Neural cell (in vitro differentiated cells): ENCODE measurements around the gene ZNF805. TPM values are rescaled to one million over a fixed set of nuclear protein-coding genes. Genes with fewer than 3 reads are reported as not detected.
"Not testable (repeated sequence)": the region's sequence is repeated elsewhere in the genome, so short reads cannot be mapped to it uniquely, and the experiment has no call there.

Experiments
- H2AFZ ChIP-seq: fragments of 200-600, 300-800 bp; sonication (generic), shearing (Covaris generic); 2 replicates; pipeline ENCODE4 v1.6.0; 2014; ENCODE audit warnings: low read depth, mild to moderate bottlenecking, antibody characterized with exemption, low read length, moderate library complexity
- H3F3A ChIP-seq: fragments of 200-600 bp; shearing (Covaris generic); 2 replicates; pipeline ENCODE4 v1.6.1; 2016; ENCODE audit warnings: mild to moderate bottlenecking, moderate library complexity, mixed read lengths, antibody characterized with exemption, low read length; ENCODE audit not compliant: insufficient read depth, poor library complexity, severe bottlenecking
- H3K27ac ChIP-seq: fragments of 200-600, 300-800 bp; sonication (generic), shearing (Covaris generic); 2 replicates; pipeline ENCODE4 v1.5.1; 2014; ENCODE audit warnings: mild to moderate bottlenecking, low read length, moderate library complexity
- H3K27me3 ChIP-seq: fragments of 300-800, 200-600 bp; sonication (generic), shearing (Covaris generic); 2 replicates; pipeline ENCODE4 v1.6.0; 2014; ENCODE audit warnings: mild to moderate bottlenecking, low read depth, low read length, moderate library complexity; ENCODE audit not compliant: insufficient read depth
- H3K36me3 ChIP-seq: fragments of 300-800, 200-600 bp; sonication (generic), shearing (Covaris generic); 2 replicates; pipeline ENCODE4 v1.5.1; 2014; ENCODE audit warnings: mild to moderate bottlenecking, antibody characterized with exemption, low read length, moderate library complexity; ENCODE audit not compliant: insufficient read depth
- H3K4me2 ChIP-seq: fragments of 300-800, 200-600 bp; sonication (generic), shearing (Covaris generic); 2 replicates; pipeline ENCODE4 v1.6.0; 2014; ENCODE audit warnings: mild to moderate bottlenecking, low read length
- H3K4me3 ChIP-seq: fragments of 300-800, 200-600 bp; sonication (generic), shearing (Covaris generic); 2 replicates; pipeline ENCODE4 v1.5.1; 2014; ENCODE audit warnings: mild to moderate bottlenecking, low read length, moderate library complexity
- H3K79me2 ChIP-seq: fragments of 200-600 bp; shearing (Covaris generic); replicated peaks from 2 replicates; pipeline ENCODE4 v1.6.0; 2014; ENCODE audit warnings: mild to moderate bottlenecking, low read length, moderate library complexity; ENCODE audit not compliant: insufficient read depth
- H3K9ac ChIP-seq: fragments of 300-800, 200-600 bp; sonication (generic), shearing (Covaris generic); 2 replicates; pipeline ENCODE4 v1.6.1; 2016; ENCODE audit warnings: mild to moderate bottlenecking, low read length, mixed read lengths
- H3K9me2 ChIP-seq: fragments of 200-600 bp; shearing (Covaris generic); 2 replicates; pipeline ENCODE4 v1.6.1; 2016; ENCODE audit warnings: mild to moderate bottlenecking, low read length, mixed read lengths; ENCODE audit not compliant: insufficient read depth
- H3K9me3 ChIP-seq: fragments of 200-600, 300-800 bp; sonication (generic), shearing (Covaris generic); 2 replicates; pipeline ENCODE4 v1.6.1; 2016; ENCODE audit warnings: mild to moderate bottlenecking, mixed run types, low read length, moderate library complexity, mixed read lengths
- H4K20me1 ChIP-seq: fragments of 200-600 bp; shearing (Covaris generic); 2 replicates; pipeline ENCODE4 v1.6.1; 2016; ENCODE audit warnings: mild to moderate bottlenecking, mixed run types; ENCODE audit not compliant: insufficient read depth
- EP300 ChIP-seq: fragments of 450-650 bp; conservative IDR thresholded peaks from 2 replicates; pipeline ENCODE4 v1.6.1; 2014; ENCODE audit warnings: antibody characterized with exemption, mild to moderate bottlenecking, moderate library complexity; ENCODE audit not compliant: poor library complexity, severe bottlenecking
- EZH2 ChIP-seq: fragments of 200-600, 300-800 bp; shearing (Covaris generic), sonication (generic); IDR thresholded peaks from 2 replicates; pipeline ENCODE4 v1.6.1; 2014; ENCODE audit warnings: antibody characterized with exemption, low read length, borderline replicate concordance, mild to moderate bottlenecking; ENCODE audit not compliant: insufficient read depth, poor library complexity, severe bottlenecking
- MXI1 ChIP-seq: fragments of 450-650 bp; conservative IDR thresholded peaks from 2 replicates; pipeline ENCODE4 v1.6.1; 2014; ENCODE audit warnings: antibody characterized with exemption, mild to moderate bottlenecking; ENCODE audit not compliant: poor library complexity, severe bottlenecking
- POLR2AphosphoS5 ChIP-seq: IDR thresholded peaks from 2 replicates; pipeline ENCODE4 v1.6.1; 2012
- RAD21 ChIP-seq: fragments of 450-650 bp; conservative IDR thresholded peaks from 2 replicates; pipeline ENCODE4 v1.6.1; 2014; ENCODE audit warnings: antibody characterized with exemption, mild to moderate bottlenecking, moderate library complexity
- SMC3 ChIP-seq: fragments of 450-650 bp; conservative IDR thresholded peaks from 2 replicates; pipeline ENCODE4 v1.6.1; 2014; ENCODE audit warnings: antibody characterized with exemption, mild to moderate bottlenecking, moderate library complexity; ENCODE audit not compliant: poor library complexity
- TAF1 ChIP-seq: IDR thresholded peaks from 2 replicates; pipeline ENCODE4 v1.6.1; 2012; ENCODE audit warnings: low read depth
- polyA plus RNA-seq: library from polyadenylated mRNA; depleted of rRNA; stranded (reverse); fragments of >200 nt; gene quantifications from 2 replicates; pipeline ENCODE4 v1.2.3, GENCODE V29; 2014
- TF ChIP-seq, protein P1 (sequence below): IDR thresholded peaks from 2 replicates; pipeline ENCODE4 v1.6.1; 2012; ENCODE audit warnings: borderline replicate concordance
- TF ChIP-seq, protein P2 (sequence below): fragments of 450-650 bp; IDR thresholded peaks from 2 replicates; pipeline ENCODE4 v1.5.1; 2014; ENCODE audit warnings: antibody characterized with exemption, mild to moderate bottlenecking, moderate library complexity; ENCODE audit not compliant: poor library complexity, severe bottlenecking

ZNF805 gene
- polyA plus RNA-seq, 1 donor from 2014 or later, result 4.9 TPM

- TF ChIP-seq SMC3, result no peak
- TF ChIP-seq EP300, result no peak
- TF ChIP-seq, protein P1, sequence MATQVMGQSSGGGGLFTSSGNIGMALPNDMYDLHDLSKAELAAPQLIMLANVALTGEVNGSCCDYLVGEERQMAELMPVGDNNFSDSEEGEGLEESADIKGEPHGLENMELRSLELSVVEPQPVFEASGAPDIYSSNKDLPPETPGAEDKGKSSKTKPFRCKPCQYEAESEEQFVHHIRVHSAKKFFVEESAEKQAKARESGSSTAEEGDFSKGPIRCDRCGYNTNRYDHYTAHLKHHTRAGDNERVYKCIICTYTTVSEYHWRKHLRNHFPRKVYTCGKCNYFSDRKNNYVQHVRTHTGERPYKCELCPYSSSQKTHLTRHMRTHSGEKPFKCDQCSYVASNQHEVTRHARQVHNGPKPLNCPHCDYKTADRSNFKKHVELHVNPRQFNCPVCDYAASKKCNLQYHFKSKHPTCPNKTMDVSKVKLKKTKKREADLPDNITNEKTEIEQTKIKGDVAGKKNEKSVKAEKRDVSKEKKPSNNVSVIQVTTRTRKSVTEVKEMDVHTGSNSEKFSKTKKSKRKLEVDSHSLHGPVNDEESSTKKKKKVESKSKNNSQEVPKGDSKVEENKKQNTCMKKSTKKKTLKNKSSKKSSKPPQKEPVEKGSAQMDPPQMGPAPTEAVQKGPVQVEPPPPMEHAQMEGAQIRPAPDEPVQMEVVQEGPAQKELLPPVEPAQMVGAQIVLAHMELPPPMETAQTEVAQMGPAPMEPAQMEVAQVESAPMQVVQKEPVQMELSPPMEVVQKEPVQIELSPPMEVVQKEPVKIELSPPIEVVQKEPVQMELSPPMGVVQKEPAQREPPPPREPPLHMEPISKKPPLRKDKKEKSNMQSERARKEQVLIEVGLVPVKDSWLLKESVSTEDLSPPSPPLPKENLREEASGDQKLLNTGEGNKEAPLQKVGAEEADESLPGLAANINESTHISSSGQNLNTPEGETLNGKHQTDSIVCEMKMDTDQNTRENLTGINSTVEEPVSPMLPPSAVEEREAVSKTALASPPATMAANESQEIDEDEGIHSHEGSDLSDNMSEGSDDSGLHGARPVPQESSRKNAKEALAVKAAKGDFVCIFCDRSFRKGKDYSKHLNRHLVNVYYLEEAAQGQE, result no peak
- no peak for TF ChIP-seq RAD21
- no peak for TF ChIP-seq POLR2AphosphoS5
- Histone ChIP-seq H3K9ac (peak overlapping the region; percentile 93), H3K9me3 (peaks cover 2% of the 10 kb centered on the region), H3K27ac (peak overlapping the region; percentile 84), H3K36me3 (peaks cover 9% of the 10 kb centered on the region), H3K4me2 (peak overlapping the region; percentile 95), H3K27me3 (no peaks in the 10 kb centered on the region), H3K79me2 (peaks cover 28% of the 10 kb centered on the region), H3K9me2 (no peaks in the 10 kb centered on the region), H4K20me1 (no peaks in the 10 kb centered on the region), H3K4me3 (peak overlapping the region; percentile 98), H3F3A (no peaks in the 10 kb centered on the region), H2AFZ (peak overlapping the region; percentile 99)
Measured at GRCh38 chr19:57192077-57192420, 48.4 kb upstream of the ZNF805 start.

GRCh38 chr19:57192993-57193392 lies 47.4 kb upstream of the ZNF805 start:
- TF ChIP-seq SMC3 (no peak), EZH2 (no peak), EP300 (no peak), MXI1 (no peak), TAF1 (no peak), RAD21 (no peak), POLR2AphosphoS5 (no peak)
- TF ChIP-seq, protein P1, result no peak
- TF ChIP-seq, protein P2, sequence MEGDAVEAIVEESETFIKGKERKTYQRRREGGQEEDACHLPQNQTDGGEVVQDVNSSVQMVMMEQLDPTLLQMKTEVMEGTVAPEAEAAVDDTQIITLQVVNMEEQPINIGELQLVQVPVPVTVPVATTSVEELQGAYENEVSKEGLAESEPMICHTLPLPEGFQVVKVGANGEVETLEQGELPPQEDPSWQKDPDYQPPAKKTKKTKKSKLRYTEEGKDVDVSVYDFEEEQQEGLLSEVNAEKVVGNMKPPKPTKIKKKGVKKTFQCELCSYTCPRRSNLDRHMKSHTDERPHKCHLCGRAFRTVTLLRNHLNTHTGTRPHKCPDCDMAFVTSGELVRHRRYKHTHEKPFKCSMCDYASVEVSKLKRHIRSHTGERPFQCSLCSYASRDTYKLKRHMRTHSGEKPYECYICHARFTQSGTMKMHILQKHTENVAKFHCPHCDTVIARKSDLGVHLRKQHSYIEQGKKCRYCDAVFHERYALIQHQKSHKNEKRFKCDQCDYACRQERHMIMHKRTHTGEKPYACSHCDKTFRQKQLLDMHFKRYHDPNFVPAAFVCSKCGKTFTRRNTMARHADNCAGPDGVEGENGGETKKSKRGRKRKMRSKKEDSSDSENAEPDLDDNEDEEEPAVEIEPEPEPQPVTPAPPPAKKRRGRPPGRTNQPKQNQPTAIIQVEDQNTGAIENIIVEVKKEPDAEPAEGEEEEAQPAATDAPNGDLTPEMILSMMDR, result no peak
- Histone ChIP-seq H3K27ac (no peak overlapping the region), H3K9me2 (no peaks in the 10 kb centered on the region), H3K79me2 (peaks cover 28% of the 10 kb centered on the region), H3K36me3 (peaks cover 9% of the 10 kb centered on the region), H3K4me2 (peak overlapping the region; percentile 95), H3K9me3 (no peaks in the 10 kb centered on the region), H4K20me1 (no peaks in the 10 kb centered on the region), H3K4me3 (peak overlapping the region; percentile 98), H3F3A (no peaks in the 10 kb centered on the region), H2AFZ (no peak overlapping the region), H3K27me3 (no peaks in the 10 kb centered on the region), H3K9ac (peak overlapping the region; percentile 93)

DNA sequence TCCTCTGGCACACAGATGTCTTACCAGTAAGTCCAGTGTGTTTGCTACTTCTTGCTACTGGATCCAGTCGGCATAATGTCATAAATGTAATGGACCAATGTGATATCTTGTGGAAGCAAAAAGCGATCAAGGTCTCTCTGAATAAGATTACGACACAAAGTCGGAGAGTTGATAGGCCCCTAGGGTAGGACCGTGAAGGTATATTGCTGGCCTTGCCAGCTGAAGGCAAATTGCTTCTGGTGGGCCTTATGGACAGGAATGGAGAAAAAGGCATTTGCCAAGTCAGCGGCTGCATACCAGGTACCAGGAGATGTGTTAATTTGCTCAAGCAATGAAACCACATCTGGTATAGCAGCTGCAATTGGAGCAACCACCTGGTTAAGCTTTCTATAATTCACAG lies 42.6 kb upstream of the ZNF805 start:
- H2AFZ ChIP-seq, H3K4me3 ChIP-seq, H3K27ac ChIP-seq, H3F3A ChIP-seq, H3K27me3 ChIP-seq, H3K9me2 ChIP-seq, H3K4me2 ChIP-seq, H3K9me3 ChIP-seq, H3K9ac ChIP-seq, H3K36me3 ChIP-seq, H4K20me1 ChIP-seq: not testable (repeated sequence)
- peaks cover 24% of the 10 kb centered on the region for H3K79me2 ChIP-seq
